Activated gamma-delta T cell treated with Interleukin-2 at 50 U/mL for 16 hours (primary cell): ENCODE results near the gene TMEM266.

Experiments
- DNase-seq: peaks from one replicate; pipeline ENCODE4 v3.0.0-alpha.2; 2020

TMEM266 gene

GRCh38 chr15:76204109-76204845 is 144.5 kb downstream of the TMEM266 start:
- no peak for DNase-seq

DNA sequence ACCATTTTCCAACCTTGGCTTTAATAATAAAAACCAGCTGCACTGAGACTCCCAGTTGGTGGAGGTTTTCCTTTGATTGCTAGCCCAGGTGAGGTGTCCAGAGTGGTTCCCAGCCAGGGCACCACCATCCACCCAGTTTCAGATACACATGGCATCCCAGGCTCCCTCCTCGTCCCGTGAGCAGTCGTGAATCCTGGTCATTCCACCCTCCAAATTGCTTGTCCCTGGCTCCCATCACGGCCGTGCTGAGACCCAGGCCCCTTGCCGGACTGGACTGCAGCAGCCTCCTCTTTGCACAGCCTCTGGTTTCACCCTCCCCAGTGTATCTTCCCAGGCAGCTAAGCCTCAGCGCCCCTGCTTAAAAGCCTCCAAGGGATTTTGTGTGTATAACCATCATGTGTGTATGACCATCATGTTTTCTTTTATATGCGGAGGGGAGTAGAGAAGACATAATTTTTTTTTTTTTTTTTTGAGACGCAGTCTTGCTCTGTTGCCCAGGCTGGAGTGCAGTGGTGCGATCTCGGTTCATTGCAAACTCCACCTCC is 145.2 kb downstream of the TMEM266 start:
- DNase-seq = no peak

GRCh38 chr15:76206325-76206976 is 146.7 kb downstream of the TMEM266 start:
- DNase-seq = no peak

GRCh38 chr15:76208084-76208785 is 148.4 kb downstream of the TMEM266 start:
- DNase-seq = no peak

DNA sequence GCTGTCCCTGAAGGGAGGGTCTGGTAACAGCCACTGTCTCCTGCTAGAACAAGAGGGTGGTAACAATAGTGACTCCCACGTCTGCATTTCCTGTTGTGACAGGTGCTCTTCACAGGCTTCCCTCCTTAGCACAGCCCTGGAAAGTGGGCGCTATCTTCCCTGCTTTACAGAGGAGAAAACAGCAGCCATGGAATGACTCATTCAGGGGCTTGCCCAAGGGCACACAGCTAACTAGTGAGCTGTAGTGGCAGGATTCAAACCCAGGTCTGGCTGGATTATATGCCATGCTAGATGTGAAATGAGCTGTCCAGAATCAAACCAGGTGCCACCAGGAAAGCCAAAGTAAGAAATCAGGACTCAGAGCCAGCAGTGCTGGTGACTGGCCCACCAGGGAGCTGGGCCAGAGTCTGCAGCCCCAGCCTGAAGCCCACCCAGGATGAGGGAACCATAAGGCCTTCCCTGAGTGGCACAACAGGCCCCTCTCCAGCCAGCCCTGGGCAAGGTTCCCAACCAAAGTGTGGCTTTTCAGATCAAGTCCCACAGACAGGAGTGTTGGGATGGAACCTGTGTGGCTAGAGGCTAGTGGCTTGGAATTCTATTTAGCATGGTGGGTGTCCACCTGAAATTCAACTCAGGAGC is 149.1 kb downstream of the TMEM266 start:
- no peak for DNase-seq

- no peak for DNase-seq
Observed at GRCh38 chr15:76209523-76209922, 149.7 kb downstream of the TMEM266 start.

DNA sequence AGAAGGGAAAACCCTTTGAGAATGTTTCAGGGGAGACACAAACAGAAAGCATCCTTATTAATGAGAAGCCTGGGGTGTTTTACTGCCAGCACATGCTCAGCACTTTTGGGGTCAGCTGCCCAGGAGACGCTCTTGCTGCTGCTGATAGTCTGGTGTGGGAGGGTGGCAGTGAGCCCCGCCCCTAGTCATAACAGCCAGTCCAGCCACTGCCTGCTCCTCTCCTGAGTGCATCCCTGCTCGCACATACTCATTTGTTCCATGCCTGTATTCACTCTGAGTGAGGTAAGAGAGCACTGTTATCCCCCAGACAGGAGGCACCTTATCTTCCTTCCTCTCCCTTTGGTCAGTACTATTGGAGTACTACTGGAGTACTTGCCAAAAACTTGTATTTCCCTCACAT is 150.2 kb downstream of the TMEM266 start:
- DNase-seq = no peak

DNA sequence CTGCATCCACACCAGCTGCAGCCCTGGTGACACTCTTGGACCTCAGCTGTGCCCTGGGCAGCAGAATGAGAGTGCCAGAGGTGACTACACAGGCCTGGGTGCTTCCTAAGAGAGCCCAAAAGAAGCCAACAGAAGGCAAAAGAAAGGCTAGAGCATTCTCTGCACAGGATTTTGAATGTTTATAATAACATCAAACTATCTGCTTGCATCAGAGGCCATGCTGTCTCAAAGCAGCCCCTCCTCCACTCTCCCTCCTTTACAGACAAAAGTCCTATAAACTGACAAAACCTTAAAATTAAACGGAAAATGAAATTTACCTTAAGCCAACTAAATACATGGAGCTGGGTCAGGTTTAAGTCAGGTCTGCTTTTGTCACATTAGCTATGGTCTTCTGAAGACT is 155.8 kb downstream of the TMEM266 start:
- no peak for DNase-seq

- no peak for DNase-seq
Observed at GRCh38 chr15:76217029-76217881, 157.5 kb downstream of the TMEM266 start.

DNA sequence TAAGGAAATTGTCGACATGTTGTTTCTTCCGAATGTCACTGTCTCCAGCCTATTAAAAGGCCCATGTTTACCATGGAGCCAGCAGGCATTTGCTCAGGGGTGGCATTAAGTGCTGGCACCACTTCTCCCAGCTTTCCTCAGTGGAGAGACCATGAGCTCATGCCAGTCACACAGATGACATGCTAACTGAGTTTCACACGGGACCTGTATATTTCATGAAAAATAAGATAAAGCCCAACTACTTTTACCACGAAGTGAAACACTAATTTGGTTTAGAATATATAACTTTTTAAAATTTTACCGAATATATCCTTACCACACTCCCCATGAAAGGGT is 158.1 kb downstream of the TMEM266 start:
- no peak for DNase-seq

- DNase-seq = no peak
Observed at GRCh38 chr15:76221085-76221767, 161.4 kb downstream of the TMEM266 start.

GRCh38 chr15:76222159-76222558 is 162.4 kb downstream of the TMEM266 start:
- DNase-seq = no peak

- no peak for DNase-seq
Observed at GRCh38 chr15:76223521-76223920, 163.7 kb downstream of the TMEM266 start.

- no peak for DNase-seq
Observed at GRCh38 chr15:76229266-76229665, 169.5 kb downstream of the TMEM266 start.

- DNase-seq = no peak
Observed at GRCh38 chr15:76233921-76234320, 174.1 kb downstream of the TMEM266 start.

- DNase-seq = no peak
Observed at GRCh38 chr15:76234337-76234889, 174.6 kb downstream of the TMEM266 start.

DNA sequence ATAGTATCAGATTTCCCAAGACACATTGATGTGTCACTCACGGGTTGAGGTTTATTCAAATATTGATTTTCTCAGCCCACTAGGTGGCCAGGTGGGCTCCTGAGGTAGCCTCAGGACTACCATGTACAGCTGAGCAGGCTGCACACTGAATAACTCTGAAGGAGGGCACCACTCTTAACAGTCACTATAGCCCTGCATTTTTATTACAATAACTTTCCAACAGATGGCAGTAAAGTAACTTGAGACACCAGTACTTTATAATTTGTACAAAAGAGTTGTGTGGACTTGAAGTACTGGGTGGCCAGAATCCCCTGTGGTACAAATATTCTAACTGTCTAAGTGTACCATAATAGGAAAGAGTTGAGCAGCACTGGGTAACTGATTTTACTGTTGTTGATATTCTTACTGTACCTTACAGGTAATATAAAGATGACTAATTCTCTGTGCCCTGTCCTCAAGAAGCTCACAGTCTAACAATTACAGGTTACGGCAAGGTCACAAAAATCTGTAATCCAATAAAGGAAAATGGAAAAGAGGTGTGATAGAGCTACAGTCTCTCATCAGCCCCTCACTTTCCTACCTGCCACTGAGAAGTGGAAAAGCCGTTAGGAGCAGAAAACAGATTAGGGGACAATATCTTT is 175.5 kb downstream of the TMEM266 start:
- no peak for DNase-seq

- no peak for DNase-seq
Observed at GRCh38 chr15:76236350-76236749, 176.6 kb downstream of the TMEM266 start.

- no peak for DNase-seq
Observed at GRCh38 chr15:76239786-76240185, 180.0 kb downstream of the TMEM266 start.

GRCh38 chr15:76245072-76245610 is 185.4 kb downstream of the TMEM266 start:
- DNase-seq = no peak

GRCh38 chr15:76251717-76252116 is 191.9 kb downstream of the TMEM266 start:
- DNase-seq = no peak
